Measurements from ENCODE around the gene AAR2. TPM values are rescaled to one million over a fixed set of nuclear protein-coding genes. Genes with fewer than 3 reads are reported as not detected.

The AAR2 gene
- total RNA-seq, 1 experiment from 2014 or later = 36.9 TPM

DNA sequence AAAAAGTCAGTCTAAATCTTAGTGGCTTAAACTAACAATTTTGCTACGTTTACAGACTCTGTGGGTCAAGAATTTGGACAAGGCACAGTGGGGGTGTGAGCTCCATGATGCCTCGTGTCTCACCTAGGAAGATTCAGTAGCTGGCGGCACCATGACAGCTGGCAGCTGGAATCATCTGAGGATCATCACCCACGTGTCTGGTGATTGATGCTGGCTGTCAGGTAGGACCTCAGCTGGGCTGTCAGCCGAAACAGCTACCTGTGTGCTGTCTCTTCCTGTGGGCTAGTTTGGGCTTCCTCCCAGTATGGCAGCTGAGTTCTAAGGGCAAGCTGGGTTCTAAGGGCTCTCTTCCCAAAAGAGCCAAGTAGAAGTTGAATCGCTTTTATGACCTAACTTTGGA lies 43.5 kb downstream of the AAR2 start:
- Histone ChIP-seq H3K4me1 (ENCODE audit: insufficient read depth, low read length) (no peaks in the 10 kb centered on the region), H3K23ac (ENCODE audit: insufficient read length, low read depth, low read length) (no peak overlapping the region), H3K18ac (ENCODE audit: insufficient read length, low read depth, low read length) (no peak overlapping the region), H3K79me2 (ENCODE audit: insufficient read depth, low read length) (no peaks in the 10 kb centered on the region), H4K91ac (ENCODE audit: insufficient read length, low read depth, low read length) (no peak overlapping the region), H4K8ac (replicated peaks; ENCODE audit: insufficient read length, low read depth, low read length) (no peak overlapping the region), H3K23me2 (ENCODE audit: insufficient read length, low read depth, low read length, poor library complexity, severe bottlenecking) (no peaks in the 10 kb centered on the region), H2BK120ac (ENCODE audit: low read depth, low read length, poor library complexity, severe bottlenecking) (no peak overlapping the region), H2BK12ac (ENCODE audit: insufficient read length, low read depth, low read length) (no peak overlapping the region), H2BK5ac (ENCODE audit: insufficient read length, low read length) (no peak overlapping the region), H3K79me1 (ENCODE audit: insufficient read depth, low read depth, low read length, poor library complexity, severe bottlenecking) (no peaks in the 10 kb centered on the region), H3K27me3 (ENCODE audit: insufficient read depth, low read length) (no peaks in the 10 kb centered on the region), H3K4ac (ENCODE audit: low read depth, low read length) (no peak overlapping the region), H2BK20ac (ENCODE audit: low read depth, low read length, poor library complexity, severe bottlenecking) (no peak overlapping the region), H2AFZ (ENCODE audit: low read length) (no peak overlapping the region), H3K27ac (ENCODE audit: insufficient read length, low read depth, low read length) (no peak overlapping the region), H3K9me3 (ENCODE audit: control insufficient read depth, low read depth, low read length) (no peaks in the 10 kb centered on the region), H2AK5ac (ENCODE audit: insufficient read length, low read length) (no peak overlapping the region), H4K5ac (ENCODE audit: insufficient read length, low read depth, low read length) (no peak overlapping the region), H3K56ac (ENCODE audit: insufficient read length, low read depth, low read length) (no peak overlapping the region), H3K14ac (ENCODE audit: insufficient read depth, low read length) (no peak overlapping the region), H3K4me2 (ENCODE audit: insufficient read depth, insufficient read length, low read length) (no peak overlapping the region), H3K9ac (ENCODE audit: extremely low read depth, insufficient read length, low read length) (no peak overlapping the region), H2BK15ac (ENCODE audit: low read depth, low read length) (no peak overlapping the region), H3T11ph (ENCODE audit: low read length) (no peak overlapping the region), H4K20me1 (ENCODE audit: control insufficient read depth, insufficient read depth, insufficient read length) (no peaks in the 10 kb centered on the region)
- Mint-ChIP-seq H3K27ac (no peak overlapping the region), H3K4me1 (peaks cover 0 to 8% of the 10 kb centered on the region in 2 experiments; a peak in 3 of 4 replicates), H3K36me3 (ENCODE audit: insufficient read depth in 1 of 3, low read depth in 3 of 3) (no peaks in the 10 kb centered on the region), H3K9me3 (peaks cover 0 to 3% of the 10 kb centered on the region in 2 experiments; a peak in 1 of 5 replicates), H3K27me3 (ENCODE audit: low read depth) (peaks cover 10% of the 10 kb centered on the region), H3K4me3 (no peak overlapping the region)
- WGBS (ENCODE audit: extremely low coverage, insufficient read length, low lambda C conversion rate) = no CpG with 5 or more reads among the region's 6 CpGs
- DNase-seq = no peak
- TF ChIP-seq CTCF (conservative IDR thresholded peaks at IDR 0.05) = no peak

Measured in H9 (cell line).